Measurements from ENCODE around the gene DPH7. TPM values are rescaled to one million over a fixed set of nuclear protein-coding genes. Genes with fewer than 3 reads are reported as not detected.

Gene DPH7
- total RNA-seq, 1 experiment from 2014 or later, result 35.9 TPM

GRCh38 chr9:137589441-137590122 lies 10.9 kb upstream of the DPH7 start:
- TF ChIP-seq SIN3A (IDR thresholded peaks at IDR 0.05; ENCODE audit: borderline replicate concordance, insufficient read depth, low read depth, low read length) (no peak), POLR2AphosphoS5 (IDR thresholded peaks at IDR 0.05; ENCODE audit: low read depth, low read length) (no peak)
- TF ChIP-seq, protein P1, sequence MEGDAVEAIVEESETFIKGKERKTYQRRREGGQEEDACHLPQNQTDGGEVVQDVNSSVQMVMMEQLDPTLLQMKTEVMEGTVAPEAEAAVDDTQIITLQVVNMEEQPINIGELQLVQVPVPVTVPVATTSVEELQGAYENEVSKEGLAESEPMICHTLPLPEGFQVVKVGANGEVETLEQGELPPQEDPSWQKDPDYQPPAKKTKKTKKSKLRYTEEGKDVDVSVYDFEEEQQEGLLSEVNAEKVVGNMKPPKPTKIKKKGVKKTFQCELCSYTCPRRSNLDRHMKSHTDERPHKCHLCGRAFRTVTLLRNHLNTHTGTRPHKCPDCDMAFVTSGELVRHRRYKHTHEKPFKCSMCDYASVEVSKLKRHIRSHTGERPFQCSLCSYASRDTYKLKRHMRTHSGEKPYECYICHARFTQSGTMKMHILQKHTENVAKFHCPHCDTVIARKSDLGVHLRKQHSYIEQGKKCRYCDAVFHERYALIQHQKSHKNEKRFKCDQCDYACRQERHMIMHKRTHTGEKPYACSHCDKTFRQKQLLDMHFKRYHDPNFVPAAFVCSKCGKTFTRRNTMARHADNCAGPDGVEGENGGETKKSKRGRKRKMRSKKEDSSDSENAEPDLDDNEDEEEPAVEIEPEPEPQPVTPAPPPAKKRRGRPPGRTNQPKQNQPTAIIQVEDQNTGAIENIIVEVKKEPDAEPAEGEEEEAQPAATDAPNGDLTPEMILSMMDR (IDR thresholded peaks at IDR 0.05), result no peak
- in situ Hi-C loops (cut with HindIII; ENCODE audit: low pct_unique_long_range_greater_than_20kb, low sequenced_read_pairs) (no loop called here), intact Hi-C loops (cut with micrococcal nuclease; ENCODE audit: unreplicated experiment) (no loop called here)
- no peak for DNase-seq (ENCODE audit: low read depth, low spot score)
- ChIA-PET POLR2A (no interaction called here), CTCF (no interaction called here)
- no TSS peak for BruUV-seq (replicated peaks)
- peak overlapping the region; percentile 57 to 63 for H3K4me3 ChIP-seq (ENCODE audit: low read depth in 2 of 2, low read length in 2 of 2)
- no peaks in the 10 kb centered on the region for H3K9me3 ChIP-seq (ENCODE audit: control insufficient read depth, insufficient read depth, low read depth, low read length)
- H3K27me3 ChIP-seq (ENCODE audit: control insufficient read depth, insufficient read depth, low read length), result no peaks in the 10 kb centered on the region
- 0 out of 2 replicates have a peak overlapping the region, but pooled peaks have one; percentile 54 for H3K27ac ChIP-seq (ENCODE audit: low read length)
- H3K4me1 ChIP-seq (ENCODE audit: control insufficient read depth, insufficient read depth, low read length), result peaks cover 3% of the 10 kb centered on the region; the same call in 1 of the 2 replicates
- peak; percentile 27 for ATAC-seq
- H3K36me3 ChIP-seq (ENCODE audit: control insufficient read depth, insufficient read depth, low read length), result no peaks in the 10 kb centered on the region; the same call in 1 of the 2 replicates

DNA sequence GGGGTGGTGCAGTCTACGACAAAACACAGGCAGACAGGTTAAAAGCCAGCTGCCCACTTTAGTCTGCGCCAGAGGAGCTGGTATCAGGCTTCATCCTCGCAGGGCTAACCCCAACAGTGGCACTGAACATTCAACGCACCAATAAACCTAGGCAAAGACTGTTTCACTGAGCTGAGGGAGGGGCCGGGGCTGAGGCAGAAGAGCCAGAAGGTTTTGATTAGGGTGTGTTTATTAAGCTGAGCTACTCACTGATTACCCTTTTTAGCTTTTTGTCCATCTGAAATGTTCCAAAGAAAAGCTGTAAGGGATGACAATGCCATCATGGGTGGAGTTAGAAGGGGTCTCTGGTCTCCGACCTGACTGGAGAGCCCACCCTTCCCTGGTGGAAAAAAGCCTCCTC lies 10.2 kb upstream of the DPH7 start:
- POLR2A ChIA-PET, result no interaction called here
- H3K27ac ChIP-seq (ENCODE audit: low read length), result no peak overlapping the region
- DNase-seq (ENCODE audit: low read depth, low spot score) (no peak), ATAC-seq (no peak)
- peaks cover 3% of the 10 kb centered on the region; the same call in 1 of the 2 replicates for H3K4me1 ChIP-seq (ENCODE audit: control insufficient read depth, insufficient read depth, low read length)
- CTCF ChIA-PET, result interaction anchor here (0.6 kb wide), 1 partner anchor 10 kb away, joined by 6 read pairs; no protein-coding TSS in a partner anchor
- in situ Hi-C loops (cut with HindIII; ENCODE audit: low pct_unique_long_range_greater_than_20kb, low sequenced_read_pairs), result no loop called here
- no peaks in the 10 kb centered on the region; the same call in 1 of the 2 replicates for H3K36me3 ChIP-seq (ENCODE audit: control insufficient read depth, insufficient read depth, low read length)
- H3K27me3 ChIP-seq (ENCODE audit: control insufficient read depth, insufficient read depth, low read length), result no peaks in the 10 kb centered on the region
- peak overlapping the region; percentile 57 to 63 for H3K4me3 ChIP-seq (ENCODE audit: low read depth in 2 of 2, low read length in 2 of 2)
- intact Hi-C loops (cut with micrococcal nuclease; ENCODE audit: unreplicated experiment), result no loop called here
- BruUV-seq (replicated peaks), result no TSS peak
- TF ChIP-seq SIN3A (IDR thresholded peaks at IDR 0.05; ENCODE audit: borderline replicate concordance, insufficient read depth, low read depth, low read length) (no peak), REST (IDR thresholded peaks at IDR 0.05; ENCODE audit: insufficient read depth in 1 of 2, low read depth in 2 of 2, low read length in 1 of 2) (no peak), POLR2AphosphoS5 (IDR thresholded peaks at IDR 0.05; ENCODE audit: low read depth, low read length) (no peak), TCF7L2 (IDR thresholded peaks at IDR 0.05; ENCODE audit: low read depth, low read length) (no peak)
- TF ChIP-seq, protein P1 (IDR thresholded peaks at IDR 0.05), result no peak
- no peaks in the 10 kb centered on the region for H3K9me3 ChIP-seq (ENCODE audit: control insufficient read depth, insufficient read depth, low read depth, low read length)
